HCT116 (cell line): Measurements from ENCODE around the gene NRAP. TPM values are rescaled to one million over a fixed set of nuclear protein-coding genes. Genes with fewer than 3 reads are reported as not detected.

ENCODE experiments used
- total RNA-seq: library from RNA; stranded (reverse); gene quantifications from one replicate; pipeline ENCODE4 v1.2.1, GENCODE V29; 2021; ENCODE audit not compliant: unreplicated experiment

NRAP gene
- total RNA-seq, 1 experiment from 2014 or later = not detected

Other genes with a start within 250 kb of the NRAP start
- gene HABP2, start 111.0 kb downstream of the NRAP start, total RNA-seq = 0.20 TPM
- 30.5 TPM for gene CASP7, start 15.9 kb upstream of the NRAP start, total RNA-seq
- gene PLEKHS1, start 87.6 kb upstream of the NRAP start, total RNA-seq = not detected
- 13.9 TPM for gene DCLRE1A, start 190.0 kb upstream of the NRAP start, total RNA-seq
- gene NHLRC2, start 190.6 kb upstream of the NRAP start, total RNA-seq = 56.3 TPM